Nephron (organoid): Measurements from ENCODE around the gene HIC1.

Experiments
- H3K27ac Mint-ChIP-seq, 3 experiments: 2 replicates each; pipeline ENCODE4 v1.8.0; 2020; ENCODE audit warnings: mixed read lengths in 3 of 3, mild to moderate bottlenecking in 2 of 3, moderate library complexity in 1 of 3
- H3K27me3 Mint-ChIP-seq: 2 replicates; pipeline ENCODE4 v1.8.0; 2021; ENCODE audit warnings: low read depth, mild to moderate bottlenecking, moderate library complexity, mixed read lengths
- H3K36me3 Mint-ChIP-seq: 2 replicates; pipeline ENCODE4 v1.8.0; 2020; ENCODE audit warnings: low read depth, mixed read lengths
- H3K4me1 Mint-ChIP-seq: 2 replicates; pipeline ENCODE4 v1.8.0; 2020; ENCODE audit warnings: mixed read lengths
- H3K4me3 Mint-ChIP-seq, 3 experiments: 2 replicates each; pipeline ENCODE4 v1.8.0; 2020; ENCODE audit warnings: mild to moderate bottlenecking in 3 of 3, mixed read lengths in 3 of 3, moderate library complexity in 2 of 3
- H3K9me3 Mint-ChIP-seq: 2 replicates; pipeline ENCODE4 v1.8.0; 2020; ENCODE audit warnings: mixed read lengths
- TF ChIP-seq, protein P1 (sequence below), 3 experiments: fragments of 200-600 bp; sonication (generic); IDR thresholded peaks; one replicate each; pipeline ENCODE4 v1.5.0; 2021; ENCODE audit warnings: antibody characterized with exemption in 3 of 3; ENCODE audit not compliant: unreplicated experiment in 3 of 3

Gene HIC1

DNA sequence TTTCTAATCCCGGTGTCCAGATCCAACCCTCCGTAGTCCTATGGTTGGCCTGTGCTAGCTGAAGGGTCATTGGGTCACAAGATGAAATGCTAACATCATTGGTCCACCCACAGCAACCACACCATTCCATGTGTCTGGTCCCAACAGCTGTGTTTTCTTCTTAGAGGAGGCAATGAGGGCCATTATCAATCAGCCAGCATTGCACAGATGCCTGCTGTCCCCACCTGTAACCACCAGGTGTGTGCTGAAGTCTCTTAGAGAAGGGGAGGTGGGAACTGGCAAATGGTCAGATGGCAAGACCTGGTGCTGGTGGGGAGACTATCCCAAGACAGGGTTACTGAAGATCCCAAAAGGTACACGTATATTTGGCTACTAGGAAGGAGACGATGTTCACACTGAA is 37.4 kb downstream of the HIC1 start:
- Mint-ChIP-seq H3K9me3 (no peaks in the 10 kb centered on the region), H3K27me3 (no peaks in the 10 kb centered on the region), H3K36me3 (peaks cover 10% of the 10 kb centered on the region), H3K4me3 (no peak overlapping the region), H3K27ac (peak overlapping the region; percentile 97 to 99 (median 98)), H3K4me1 (peaks cover 66% of the 10 kb centered on the region)
- TF ChIP-seq, protein P1, sequence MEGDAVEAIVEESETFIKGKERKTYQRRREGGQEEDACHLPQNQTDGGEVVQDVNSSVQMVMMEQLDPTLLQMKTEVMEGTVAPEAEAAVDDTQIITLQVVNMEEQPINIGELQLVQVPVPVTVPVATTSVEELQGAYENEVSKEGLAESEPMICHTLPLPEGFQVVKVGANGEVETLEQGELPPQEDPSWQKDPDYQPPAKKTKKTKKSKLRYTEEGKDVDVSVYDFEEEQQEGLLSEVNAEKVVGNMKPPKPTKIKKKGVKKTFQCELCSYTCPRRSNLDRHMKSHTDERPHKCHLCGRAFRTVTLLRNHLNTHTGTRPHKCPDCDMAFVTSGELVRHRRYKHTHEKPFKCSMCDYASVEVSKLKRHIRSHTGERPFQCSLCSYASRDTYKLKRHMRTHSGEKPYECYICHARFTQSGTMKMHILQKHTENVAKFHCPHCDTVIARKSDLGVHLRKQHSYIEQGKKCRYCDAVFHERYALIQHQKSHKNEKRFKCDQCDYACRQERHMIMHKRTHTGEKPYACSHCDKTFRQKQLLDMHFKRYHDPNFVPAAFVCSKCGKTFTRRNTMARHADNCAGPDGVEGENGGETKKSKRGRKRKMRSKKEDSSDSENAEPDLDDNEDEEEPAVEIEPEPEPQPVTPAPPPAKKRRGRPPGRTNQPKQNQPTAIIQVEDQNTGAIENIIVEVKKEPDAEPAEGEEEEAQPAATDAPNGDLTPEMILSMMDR (IDR thresholded peaks at IDR 0.05; ENCODE audit: unreplicated experiment in 3 of 3): no peak

DNA sequence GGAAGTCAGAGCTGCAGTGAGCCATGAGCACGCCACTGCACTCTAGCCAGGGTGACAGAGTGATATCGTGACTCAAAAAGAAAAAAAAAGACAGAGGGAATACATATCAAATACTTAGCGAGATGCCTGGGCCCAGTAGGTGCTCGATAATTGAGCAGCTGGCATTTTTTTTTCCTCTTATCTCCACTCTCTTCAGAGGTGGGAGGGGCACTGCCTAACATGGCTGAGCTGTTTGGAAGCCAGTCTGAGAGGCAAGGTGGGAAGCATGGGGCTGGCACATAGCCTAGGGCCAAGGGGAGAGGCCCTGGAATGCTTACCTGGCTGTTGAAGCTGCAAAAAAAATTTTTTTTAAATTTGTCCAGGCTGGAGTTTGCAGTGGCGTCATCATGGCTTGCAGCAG is 38.4 kb downstream of the HIC1 start:
- Mint-ChIP-seq H3K36me3 (peaks cover 12% of the 10 kb centered on the region), H3K9me3 (no peaks in the 10 kb centered on the region), H3K4me1 (peaks cover 62% of the 10 kb centered on the region), H3K27me3 (no peaks in the 10 kb centered on the region), H3K4me3 (no peak overlapping the region), H3K27ac (peak overlapping the region; percentile 57 to 96 (median 80))
- TF ChIP-seq, protein P1 (IDR thresholded peaks at IDR 0.05; ENCODE audit: unreplicated experiment in 3 of 3): no peak

DNA sequence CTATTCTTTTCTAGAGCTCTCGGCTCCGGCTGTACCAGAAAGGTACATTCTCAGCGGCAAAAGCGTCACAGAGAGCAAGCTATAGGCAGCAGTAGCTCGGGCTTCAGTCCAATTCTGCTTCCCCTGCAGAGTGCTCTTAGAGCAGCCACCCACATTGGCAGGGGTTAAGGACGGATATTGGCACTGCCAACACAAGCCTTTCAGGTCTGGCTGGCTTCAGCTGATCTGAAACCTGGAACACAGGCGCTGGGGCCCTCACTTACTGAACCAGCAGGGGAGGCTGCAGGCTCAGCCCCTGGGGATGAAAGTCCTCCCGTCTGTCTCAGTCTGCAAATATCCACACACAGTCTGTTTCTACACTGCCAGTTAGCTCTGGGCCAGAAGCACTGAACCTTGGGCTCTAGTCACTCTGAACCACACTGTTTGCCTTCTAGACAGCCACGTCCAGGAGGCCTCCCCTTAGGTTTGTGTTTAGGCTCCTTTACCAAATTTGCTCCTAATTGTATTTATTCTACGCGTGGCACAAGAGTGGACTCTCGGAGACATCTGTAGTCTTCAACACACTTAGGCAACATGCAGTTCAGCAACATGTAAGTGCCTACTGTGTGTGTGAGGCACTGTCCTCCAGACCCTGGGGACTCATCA is 40.1 kb downstream of the HIC1 start:
- H3K4me3 Mint-ChIP-seq: no peak overlapping the region

DNA sequence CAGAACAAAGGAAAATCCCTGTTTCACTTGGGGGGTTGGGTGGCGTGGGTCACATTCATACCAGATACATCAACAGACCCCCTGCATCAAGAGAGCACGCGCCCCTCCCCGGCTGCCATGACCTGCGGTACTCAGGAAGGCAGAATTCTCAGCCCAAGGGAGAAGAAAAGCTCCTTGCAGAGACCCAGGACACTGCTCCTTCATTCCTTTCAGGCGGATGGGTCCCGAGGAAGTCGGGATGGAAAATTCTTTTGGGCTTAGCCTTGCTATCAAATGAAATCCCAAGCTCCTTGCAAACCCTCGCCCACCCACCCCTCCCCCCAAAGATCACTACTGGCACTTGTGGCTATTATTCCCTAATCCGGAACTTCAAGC is 40.6 kb downstream of the HIC1 start:
- H3K9me3 Mint-ChIP-seq: no peaks in the 10 kb centered on the region
- TF ChIP-seq, protein P1 (IDR thresholded peaks at IDR 0.05; ENCODE audit: unreplicated experiment in 3 of 3): no peak
- H3K27ac Mint-ChIP-seq: peak overlapping the region; percentile 82 to 96 (median 91)
- peaks cover 42% of the 10 kb centered on the region for H3K4me1 Mint-ChIP-seq
- no peaks in the 10 kb centered on the region for H3K27me3 Mint-ChIP-seq
- H3K4me3 Mint-ChIP-seq: no peak overlapping the region
- H3K36me3 Mint-ChIP-seq: peaks cover 13% of the 10 kb centered on the region

More for the DNA sequence above, 40.1 kb downstream of the HIC1 start:
- TF ChIP-seq, protein P1 (IDR thresholded peaks at IDR 0.05; ENCODE audit: unreplicated experiment in 3 of 3): peak; percentile 32 to 51 (median 42)
- Mint-ChIP-seq H3K9me3 (no peaks in the 10 kb centered on the region), H3K27ac (peak overlapping the region; percentile 82 to 96 (median 91)), H3K36me3 (peaks cover 13% of the 10 kb centered on the region), H3K27me3 (no peaks in the 10 kb centered on the region), H3K4me1 (peaks cover 47% of the 10 kb centered on the region)

DNA sequence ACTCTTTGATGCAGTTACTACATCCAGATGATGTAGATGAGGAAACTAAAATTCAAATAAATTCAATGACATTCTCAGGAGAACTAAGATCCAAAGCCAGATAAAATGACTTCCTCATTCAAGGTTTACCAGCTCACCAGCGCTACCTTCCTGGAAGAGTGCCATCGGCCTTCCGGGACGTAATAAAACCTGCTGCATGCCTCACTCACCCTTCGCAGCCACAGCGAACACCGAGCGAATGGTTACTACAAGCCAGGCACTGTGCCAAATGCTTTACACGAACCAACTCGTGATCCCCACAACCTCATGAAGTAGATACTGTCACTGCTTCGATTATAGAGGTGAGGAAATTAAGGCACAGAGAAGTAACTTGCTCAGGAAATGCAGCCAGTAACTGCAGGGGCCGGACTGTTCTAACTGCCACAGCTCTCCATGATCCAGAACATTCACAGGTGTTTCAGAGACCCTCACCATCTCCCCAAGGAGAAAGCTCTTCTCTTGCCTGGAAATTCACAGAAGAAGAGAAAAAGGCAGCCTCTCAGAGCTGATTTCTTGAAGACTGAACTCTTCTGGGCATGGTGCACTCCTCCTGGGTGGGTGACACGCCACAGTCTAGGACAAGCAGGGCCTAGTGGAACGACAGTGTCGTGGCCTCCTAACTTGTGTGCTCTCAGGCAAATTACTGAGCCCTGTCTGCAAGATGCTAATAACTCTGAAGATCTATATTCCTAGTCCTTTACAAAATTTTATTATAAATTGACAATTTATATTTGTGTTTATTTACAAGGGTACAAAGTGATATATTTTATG is 46.8 kb downstream of the HIC1 start:
- Mint-ChIP-seq H3K27me3 (no peaks in the 10 kb centered on the region), H3K9me3 (no peaks in the 10 kb centered on the region)
- TF ChIP-seq, protein P1 (IDR thresholded peaks at IDR 0.05; ENCODE audit: unreplicated experiment in 3 of 3): no peak

More for the DNA sequence above, 46.8 kb downstream of the HIC1 start:
- no peak overlapping the region for H3K4me3 Mint-ChIP-seq
- H3K4me1 Mint-ChIP-seq: peaks cover 38% of the 10 kb centered on the region
- H3K36me3 Mint-ChIP-seq: peaks cover 14% of the 10 kb centered on the region
- H3K27ac Mint-ChIP-seq: peak overlapping the region in 2 of 3 experiments; percentile 43 to 55
